Left kidney (tissue), 2 donors: ENCODE measurements around the gene ITGA1. TPM values are rescaled to one million over a fixed set of nuclear protein-coding genes. Genes with fewer than 3 reads are reported as not detected.
"Not testable (repeated sequence)": the region's sequence is repeated elsewhere in the genome, so short reads cannot be mapped to it uniquely, and the experiment has no call there.

Experiments
- DNase-seq: peaks from one replicate; pipeline ENCODE4 v3.0.0-alpha.2; 2013
- polyA plus RNA-seq: library from polyadenylated mRNA; unstranded; fragments of 120-200 nt; gene quantifications from one replicate; pipeline ENCODE4 v1.2.1, GENCODE V29; 2013; ENCODE audit not compliant: insufficient read length

The ITGA1 gene
- polyA plus RNA-seq, 1 donor = 60.0 TPM

- DNase-seq = no peak
These were observed 41.9 kb downstream of the ITGA1 start for GRCh38 chr5:52829664-52830063.

- DNase-seq = no peak
These were observed 42.9 kb downstream of the ITGA1 start for GRCh38 chr5:52830650-52831049.

- no peak for DNase-seq
These were observed 44.2 kb downstream of the ITGA1 start for GRCh38 chr5:52831786-52832511.

GRCh38 chr5:52834320-52834719 lies 46.6 kb downstream of the ITGA1 start:
- no peak for DNase-seq

- no peak for DNase-seq
These were observed 49.4 kb downstream of the ITGA1 start for GRCh38 chr5:52837068-52837467.

GRCh38 chr5:52837591-52838001 lies 49.9 kb downstream of the ITGA1 start:
- DNase-seq = no peak

- DNase-seq = no peak
These were observed 50.8 kb downstream of the ITGA1 start for GRCh38 chr5:52838326-52839015.

- no peak for DNase-seq
These were observed 51.6 kb downstream of the ITGA1 start for GRCh38 chr5:52839285-52839684.

GRCh38 chr5:52840277-52841050 lies 52.7 kb downstream of the ITGA1 start:
- no peak for DNase-seq

GRCh38 chr5:52841114-52841513 lies 53.4 kb downstream of the ITGA1 start:
- DNase-seq = no peak

- no peak for DNase-seq
These were observed 54.4 kb downstream of the ITGA1 start for GRCh38 chr5:52842111-52842510.

- peak; percentile 77 for DNase-seq
These were observed 57.2 kb downstream of the ITGA1 start for GRCh38 chr5:52844885-52845284.

- no peak for DNase-seq
These were observed 58.6 kb downstream of the ITGA1 start for GRCh38 chr5:52846182-52846842.

- DNase-seq = not testable (repeated sequence)
These were observed 61.0 kb downstream of the ITGA1 start for GRCh38 chr5:52848688-52849087.

GRCh38 chr5:52849544-52849943 lies 61.8 kb downstream of the ITGA1 start:
- no peak for DNase-seq

GRCh38 chr5:52853650-52854049 lies 65.9 kb downstream of the ITGA1 start:
- DNase-seq = no peak

- no peak for DNase-seq
These were observed 66.6 kb downstream of the ITGA1 start for GRCh38 chr5:52854301-52854700.

- no peak for DNase-seq
These were observed 67.2 kb downstream of the ITGA1 start for GRCh38 chr5:52854949-52855348.

GRCh38 chr5:52856564-52856963 lies 68.8 kb downstream of the ITGA1 start:
- no peak for DNase-seq

- no peak for DNase-seq
These were observed 71.9 kb downstream of the ITGA1 start for GRCh38 chr5:52859628-52860027.

GRCh38 chr5:52861368-52861767 lies 73.7 kb downstream of the ITGA1 start:
- no peak for DNase-seq

GRCh38 chr5:52863715-52864290 lies 76.1 kb downstream of the ITGA1 start:
- DNase-seq = no peak
